Measurements from ENCODE around the gene ESYT2.

DNA sequence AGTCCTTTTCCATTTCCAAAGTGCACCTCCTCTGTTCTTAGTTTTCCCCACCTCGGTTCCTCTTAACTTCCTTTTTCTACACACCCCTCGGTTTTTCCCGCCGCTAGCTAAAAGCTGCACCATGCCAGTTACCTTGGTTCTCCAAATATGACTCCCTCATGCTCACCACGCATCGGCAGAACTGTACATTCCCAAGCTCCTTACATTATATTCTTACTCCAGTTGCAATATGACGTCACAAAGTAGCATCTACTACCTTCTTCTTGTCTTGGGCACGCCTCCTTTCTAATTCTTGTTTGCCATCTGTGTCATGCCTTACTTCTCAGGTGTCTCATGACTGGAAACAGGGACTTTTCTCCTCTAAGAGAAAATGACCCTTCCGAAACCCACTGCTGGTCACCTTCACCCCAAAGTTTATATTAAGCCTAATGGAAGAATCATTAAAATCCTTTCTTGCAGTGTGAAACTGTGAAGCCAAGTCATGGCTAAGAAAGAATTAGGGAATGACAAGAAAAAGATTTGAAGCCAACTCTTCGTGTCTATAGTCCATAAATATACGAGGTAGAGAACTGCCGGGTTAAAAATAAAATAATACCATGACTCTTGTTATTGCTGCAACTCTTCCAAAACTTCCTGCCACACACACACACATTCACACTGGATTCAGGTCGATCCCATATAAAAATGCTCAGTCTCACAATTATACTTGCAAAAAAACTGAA lies 1.7 kb downstream of the ESYT2 start:
- no peak for TF ChIP-seq CTCF (IDR thresholded peaks at IDR 0.05; ENCODE audit: insufficient read depth, low read depth, low read length)
- TF ChIP-seq EZH2 (IDR thresholded peaks at IDR 0.05; ENCODE audit: insufficient read depth, low read length): no peak

Data from astrocyte (in vitro differentiated cells and primary cell).